Aorta (tissue), 5 donors: Measurements from ENCODE around the gene MED4. TPM values are rescaled to one million over a fixed set of nuclear protein-coding genes. Genes with fewer than 3 reads are reported as not detected.

Experiments used
- ATAC-seq: fragments of 200-7000 bp; cut with Tn5 transposase; one replicate; pipeline ENCODE4 v1.9.1; 2022; ENCODE audit warnings: moderate library complexity; ENCODE audit not compliant: low FRiP score
- DNase-seq, 2 donors: peaks; one replicate each; pipeline ENCODE4 v3.0.0-alpha.2; 2020
- H3K27ac ChIP-seq, 2 donors: one replicate each; pipeline ENCODE4 v1.5.1; 2013; ENCODE audit warnings: low read length in 2 of 2, mild to moderate bottlenecking in 2 of 2, moderate library complexity in 2 of 2, control low read depth in 1 of 2, inconsistent platforms in 1 of 2, low read depth in 1 of 2
- H3K27me3 ChIP-seq, 2 donors: one replicate each; pipeline ENCODE4 v1.6.1; 2013; ENCODE audit warnings: control low read depth in 1 of 2, low read length in 1 of 2, mild to moderate bottlenecking in 1 of 2, moderate library complexity in 1 of 2; ENCODE audit not compliant: insufficient read depth in 2 of 2, control insufficient read depth in 1 of 2
- H3K36me3 ChIP-seq, 2 donors: one replicate each; pipeline ENCODE4 v1.6.1; 2013; ENCODE audit warnings: control low read depth in 1 of 2, low read length in 1 of 2, mild to moderate bottlenecking in 1 of 2; ENCODE audit not compliant: insufficient read depth in 2 of 2, control insufficient read depth in 1 of 2
- H3K4me1 ChIP-seq, 2 donors: one replicate each; pipeline ENCODE4 v1.6.1; 2013; ENCODE audit warnings: low read length in 2 of 2, control low read depth in 1 of 2, mild to moderate bottlenecking in 1 of 2, moderate library complexity in 1 of 2; ENCODE audit not compliant: insufficient read depth in 2 of 2, control insufficient read depth in 1 of 2
- H3K4me3 ChIP-seq, 2 donors: one replicate each; pipeline ENCODE4 v1.5.1; 2013; ENCODE audit warnings: low read length in 2 of 2, control low read depth in 1 of 2, mild to moderate bottlenecking in 1 of 2
- H3K9me3 ChIP-seq: one replicate; pipeline ENCODE4 v1.6.1; 2013; ENCODE audit warnings: mild to moderate bottlenecking, low read length; ENCODE audit not compliant: control insufficient read depth
- WGBS, 2 donors: extraction: QIAGEN DNeasy Blood & Tissue Kit; methylation state at CpG; one replicate each; pipeline ENCODE4 v1.1.7; 2013; 5-methylcytosine and 5-hydroxymethylcytosine counted together
- intact Hi-C, 2 donors: fragments of 100-400 bp; cut with DNase I; formaldehyde crosslinking; loops; one replicate each; pipeline versions ENCODE4 v1.14.2 to v1.15.0; 2022
- long read RNA-seq, 2 donors: library from polyadenylated mRNA; unstranded; transcript quantifications; one replicate each; pipeline ENCODE4 v2.0.0, GENCODE V29; 2020 to 2021
- polyA plus RNA-seq, 2 donors: library from polyadenylated mRNA; stranded (reverse); fragments of 200-250 nt; gene quantifications; one replicate each; pipeline ENCODE4 v1.2.3, GENCODE V29; 2013
- total RNA-seq, 2 donors: library from RNA; stranded (reverse); fragmentation: NEBNext Ultra II Directional; extraction: Animal tissue kit (Norgen Biotek cat#: 25700); gene quantifications; one replicate each; pipeline ENCODE4 v1.2.1, GENCODE V29; 2021
- donor health status: healthy with polysubstance abuse.
- donor health status: Bipolar disorder and iron deficiency.
- donor health status: DM: no; HTN: no; CAD: no.
- donor health status: DM: no; HTN: no; CAD: no.
- donor health status: DM: yes; HTN: yes; CAD: no.

The MED4 gene
- total RNA-seq (10 to 100 TPM; 46.1 to 46.9 TPM), polyA plus RNA-seq (10 to 100 TPM; 55.2 to 55.3 TPM)
- long read RNA-seq, donor 1, transcript MED4-202 (7 exons, 931 nt): minor isoform, 38 of 167 reads
- long read RNA-seq, donor 1, transcript MED4-201 (7 exons, 2,022 nt): major isoform, 110 of 167 reads
- long read RNA-seq, donor 1, partial matches to known transcripts: 1 of 167 reads
- long read RNA-seq, donor 1, other reads (novel, unspliced or antisense): 17 of 167 reads
- long read RNA-seq, donor 2, transcript MED4-201 (7 exons, 2,022 nt): major isoform, 27 of 45 reads
- long read RNA-seq, donor 2, transcript MED4-202 (7 exons, 931 nt): minor isoform, 7 of 45 reads
- long read RNA-seq, donor 2, partial matches to known transcripts: 0 of 45 reads
- long read RNA-seq, donor 2, other reads (novel, unspliced or antisense): 11 of 45 reads

GRCh38 chr13:48094781-48095502 lies at the start of gene MED4:
Gene MED4, minus strand, starts transcription at chr13:48095104. Its CDS starts 26 bp downstream, at chr13:48095078.
- H3K36me3 ChIP-seq: no peaks in the 10 kb centered on the region
- H3K27me3 ChIP-seq: no peaks in the 10 kb centered on the region
- WGBS, 2 donors: 7% methylated on average over 53 to 54 of the region's 54 CpGs
- no peaks in the 10 kb centered on the region for H3K4me1 ChIP-seq
- DNase-seq: peak; percentile 96 to 99
- intact Hi-C loops: loop anchor here (2.0 to 10.0 kb wide), 4 partner anchors 58 to 487 kb away; partner anchors contain the start of genes NUDT15 (in 2 of the 2), ITM2B (in 1 of the 2) and RB1 (in 1 of the 2)
- ATAC-seq: peak; percentile 98
- H3K4me3 ChIP-seq: peak within 1 kb of the TSS; percentile 75 to 95
- peak within 1 kb of the TSS; percentile 30 to 38 for H3K27ac ChIP-seq
- H3K9me3 ChIP-seq: no peaks in the 10 kb centered on the region

GRCh38 chr13:48144413-48145035 lies 49.6 kb upstream of the MED4 start:
- Histone ChIP-seq H3K27me3 (no peaks in the 10 kb centered on the region), H3K36me3 (no peaks in the 10 kb centered on the region), H3K27ac (peak overlapping the region; percentile 31 to 91), H3K4me3 (no peak overlapping the region), H3K4me1 (peaks cover 0 to 4% of the 10 kb centered on the region in 2 donors), H3K9me3 (no peaks in the 10 kb centered on the region)
- intact Hi-C loops: no loop called here
- DNase-seq (peak in 1 of 2 donors; percentile 77), ATAC-seq (peak; percentile 68)
- 54 to 58% methylated on average over 7 of the region's 7 CpGs for WGBS, 2 donors

- H3K27me3 ChIP-seq: no peaks in the 10 kb centered on the region
- 96 to 99% methylated on average over 3 of the region's 3 CpGs for WGBS, 2 donors
- H3K4me1 ChIP-seq: peaks cover 0 to 4% of the 10 kb centered on the region in 2 donors
- ATAC-seq (no peak), DNase-seq (no peak)
- no peaks in the 10 kb centered on the region for H3K36me3 ChIP-seq
- no peaks in the 10 kb centered on the region for H3K9me3 ChIP-seq
- intact Hi-C loops: no loop called here
- no peak overlapping the region for H3K27ac ChIP-seq
- H3K4me3 ChIP-seq: no peak overlapping the region
These were observed 47.5 kb upstream of the MED4 start for GRCh38 chr13:48142436-48142835.

GRCh38 chr13:48138270-48138669 lies 43.4 kb upstream of the MED4 start:
- WGBS, 2 donors: 86 to 92% methylated on average over 4 of the region's 4 CpGs

GRCh38 chr13:48132961-48133360 lies 38.1 kb upstream of the MED4 start:
- no peaks in the 10 kb centered on the region for H3K27me3 ChIP-seq
- ATAC-seq (no peak), DNase-seq (no peak)
- no peak overlapping the region for H3K27ac ChIP-seq
- H3K4me1 ChIP-seq: no peaks in the 10 kb centered on the region
- WGBS, 2 donors: 69 to 70% methylated on average over 3 of the region's 3 CpGs
- no peaks in the 10 kb centered on the region for H3K36me3 ChIP-seq
- intact Hi-C loops: no loop called here
- H3K9me3 ChIP-seq: no peaks in the 10 kb centered on the region
- H3K4me3 ChIP-seq: no peak overlapping the region

More at GRCh38 chr13:48138270-48138669, 43.4 kb upstream of the MED4 start:
- H3K4me3 ChIP-seq: no peak overlapping the region
- no peaks in the 10 kb centered on the region for H3K36me3 ChIP-seq
- no peaks in the 10 kb centered on the region for H3K9me3 ChIP-seq
- no peaks in the 10 kb centered on the region for H3K4me1 ChIP-seq
- no peak for ATAC-seq
- no peaks in the 10 kb centered on the region for H3K27me3 ChIP-seq
- no peak for DNase-seq
- intact Hi-C loops: no loop called here
- H3K27ac ChIP-seq: no peak overlapping the region

- Histone ChIP-seq H3K4me1 (peaks cover 2 to 5% of the 10 kb centered on the region in 2 donors), H3K9me3 (no peaks in the 10 kb centered on the region), H3K4me3 (no peak overlapping the region), H3K27me3 (no peaks in the 10 kb centered on the region), H3K36me3 (no peaks in the 10 kb centered on the region), H3K27ac (no peak overlapping the region)
- no peak for ATAC-seq
- 18 to 26% methylated on average over 2 of the region's 2 CpGs for WGBS, 2 donors
- intact Hi-C loops: no loop called here
- DNase-seq: no peak
These were observed 36.6 kb upstream of the MED4 start for GRCh38 chr13:48131533-48131932.

GRCh38 chr13:48126944-48127830 lies 32.3 kb upstream of the MED4 start:
- DNase-seq (peak; percentile 74 to 81), ATAC-seq (peak; percentile 91)
- H3K27me3 ChIP-seq: no peaks in the 10 kb centered on the region
- peaks cover 3 to 5% of the 10 kb centered on the region in 2 donors for H3K4me1 ChIP-seq
- H3K36me3 ChIP-seq: no peaks in the 10 kb centered on the region
- H3K4me3 ChIP-seq: no peak overlapping the region
- no peaks in the 10 kb centered on the region for H3K9me3 ChIP-seq
- H3K27ac ChIP-seq: peak overlapping the region; percentile 90 to 97
- 4 to 6% methylated on average over 5 of the region's 5 CpGs for WGBS, 2 donors
- intact Hi-C loops: loop anchor here (2.0 to 10.0 kb wide), 5 partner anchors 106 to 448 kb away; partner anchors contain the start of genes RB1 (in 2 of the 2) and ITM2B (in 1 of the 2)
